Right lobe of liver (tissue), 6 donors: Measurements from ENCODE around the gene UBE2Q2. TPM values are rescaled to one million over a fixed set of nuclear protein-coding genes. Genes with fewer than 3 reads are reported as not detected.
"Not testable (repeated sequence)": the region's sequence is repeated elsewhere in the genome, so short reads cannot be mapped to it uniquely, and the experiment has no call there.

Experiments used
- ATAC-seq, 4 donors: fragments of 200-7000 bp; cut with Tn5 transposase; one replicate each; pipeline ENCODE4 v1.9.1; 2020; ENCODE audit warnings: mild to moderate bottlenecking in 4 of 4, moderate library complexity in 4 of 4
- DNase-seq, 3 donors: peaks; one replicate each; pipeline ENCODE4 v3.0.0-alpha.2; 2020
- H3K27ac ChIP-seq, 3 donors: fragments of 200-600 bp; one replicate each; pipeline ENCODE4 v1.8.0; 2022
- H3K27me3 ChIP-seq, 2 donors: fragments of 200-600 bp; one replicate each; pipeline ENCODE4 v1.8.0; 2022
- H3K36me3 ChIP-seq, 4 donors: fragments of 200-600 bp; sonication (generic) in 1 of 4; one replicate each; pipeline versions ENCODE4 v1.5.1 to v1.8.0; 2017 to 2022; ENCODE audit warnings: control low read depth in 1 of 4
- H3K4me1 ChIP-seq, 4 donors: fragments of 200-600 bp; sonication (generic) in 1 of 4; one replicate each; pipeline versions ENCODE4 v1.5.1 to v1.8.0; 2017 to 2022; ENCODE audit warnings: control low read depth in 1 of 4
- H3K4me3 ChIP-seq, 3 donors: fragments of 200-600 bp; one replicate each; pipeline ENCODE4 v1.8.0; 2022
- H3K9me3 ChIP-seq, 4 donors: fragments of 200-600 bp; sonication (generic) in 1 of 4; one replicate each; pipeline versions ENCODE4 v1.5.1 to v1.8.0; 2017 to 2022; ENCODE audit warnings: control low read depth in 1 of 4
- CTCF ChIP-seq, 4 donors: fragments of 200-600 bp in 3 of 4; fragments of 450-650 bp in 1 of 4; IDR thresholded peaks; one replicate each; pipeline versions ENCODE4 v1.5.1 to v1.8.0; 2016 to 2022; ENCODE audit warnings: antibody characterized with exemption in 4 of 4, mild to moderate bottlenecking in 2 of 4
- POLR2A ChIP-seq: fragments of 450-650 bp; IDR thresholded peaks from one replicate; pipeline ENCODE4 v1.6.1; 2017; ENCODE audit warnings: antibody characterized with exemption, mild to moderate bottlenecking
- WGBS: methylation state at CpG from one replicate; pipeline ENCODE4 v1.1.6; 2018; ENCODE audit warnings: low coverage, low lambda C conversion rate; ENCODE audit not compliant: insufficient coverage; ENCODE audit errors: missing lambda C conversion rate; 5-methylcytosine and 5-hydroxymethylcytosine counted together
- intact Hi-C, 2 donors: fragments of 100-400 bp; cut with DNase I; formaldehyde crosslinking; loops; one replicate each; pipeline versions ENCODE4 v1.11.2 to v1.14.1; 2022
- total RNA-seq, 6 experiments: library from RNA; depleted of rRNA in 2 of 6; stranded (reverse); fragments of >200 nt in 2 of 6; fragmentation: NEBNext Ultra II Directional in 3 of 6; extraction: Animal tissue kit (Norgen Biotek cat#: 25700) in 3 of 6; gene quantifications; one replicate each; pipeline versions ENCODE4 v1.1.0 to v1.2.4, GENCODE V29; 2016 to 2023
- donor health status: DM: no; HTN: yes; CAD: no.
- donor health status: DM: no; HTN: no; CAD: no.
- donor health status: DM: no; HTN: no; CAD: no.
- donor health status: DM: no; HTN: yes; CAD: no.
- donor health status: DM: no; HTN: yes; CAD: no.

The UBE2Q2 gene
- total RNA-seq, 6 experiments from 2014 or later, result 2.6 to 9.5 (median 4.6) TPM

- Histone ChIP-seq H3K4me3 (no peak overlapping the region), H3K36me3 (no peaks in the 10 kb centered on the region), H3K4me1 (no peaks in the 10 kb centered on the region), H3K27ac (no peak overlapping the region), H3K9me3 (no peaks in the 10 kb centered on the region), H3K27me3 (no peaks in the 10 kb centered on the region)
- no peak for ATAC-seq
- 62% methylated on average over 4 of the region's 4 CpGs for WGBS
- no peak for DNase-seq
- intact Hi-C loops, result no loop called here
- TF ChIP-seq CTCF (IDR thresholded peaks at IDR 0.05) (no peak), POLR2A (no peak)
Measured at GRCh38 chr15:75867449-75867848, 24.2 kb downstream of the UBE2Q2 start.

GRCh38 chr15:75868019-75868418, 24.8 kb downstream of the UBE2Q2 start:
- no peaks in the 10 kb centered on the region for H3K4me1 ChIP-seq
- no peak for TF ChIP-seq CTCF (IDR thresholded peaks at IDR 0.05)
- no peak for TF ChIP-seq POLR2A
- no peak for ATAC-seq
- no peak overlapping the region for H3K4me3 ChIP-seq
- no peak for DNase-seq
- no peak overlapping the region for H3K27ac ChIP-seq
- WGBS, result 85% methylated on average over 3 of the region's 3 CpGs
- H3K27me3 ChIP-seq, result no peaks in the 10 kb centered on the region
- intact Hi-C loops, result no loop called here
- H3K36me3 ChIP-seq, result no peaks in the 10 kb centered on the region
- no peaks in the 10 kb centered on the region for H3K9me3 ChIP-seq

- no peaks in the 10 kb centered on the region for H3K27me3 ChIP-seq
- no peak for ATAC-seq
- no peak for TF ChIP-seq CTCF (IDR thresholded peaks at IDR 0.05)
- TF ChIP-seq POLR2A, result no peak
- intact Hi-C loops, result no loop called here
- DNase-seq, result no peak
- no peaks in the 10 kb centered on the region for H3K4me1 ChIP-seq
- H3K4me3 ChIP-seq, result no peak overlapping the region
- H3K36me3 ChIP-seq, result no peaks in the 10 kb centered on the region
- no peak overlapping the region for H3K27ac ChIP-seq
- no peaks in the 10 kb centered on the region for H3K9me3 ChIP-seq
Measured at GRCh38 chr15:75869446-75869845, 26.2 kb downstream of the UBE2Q2 start.

GRCh38 chr15:75871589-75871988, 28.3 kb downstream of the UBE2Q2 start:
- H3K4me1 ChIP-seq, H3K27me3 ChIP-seq, intact Hi-C loops, H3K9me3 ChIP-seq, H3K36me3 ChIP-seq, H3K4me3 ChIP-seq, DNase-seq, ATAC-seq, H3K27ac ChIP-seq: not testable (repeated sequence)
- 75% methylated on average over 1 of the region's 1 CpG for WGBS

- intact Hi-C loops, result no loop called here
- no peaks in the 10 kb centered on the region for H3K36me3 ChIP-seq
- 79% methylated on average over 4 of the region's 4 CpGs for WGBS
- H3K4me3 ChIP-seq, result no peak overlapping the region
- no peaks in the 10 kb centered on the region for H3K9me3 ChIP-seq
- ATAC-seq (no peak), DNase-seq (no peak)
- no peak overlapping the region for H3K27ac ChIP-seq
- H3K27me3 ChIP-seq, result no peaks in the 10 kb centered on the region
- no peak for TF ChIP-seq POLR2A
- H3K4me1 ChIP-seq, result no peaks in the 10 kb centered on the region
Measured at GRCh38 chr15:75872403-75872990, 29.2 kb downstream of the UBE2Q2 start.

- TF ChIP-seq POLR2A (no peak), CTCF (IDR thresholded peaks at IDR 0.05) (no peak)
- Histone ChIP-seq H3K4me1 (peaks cover 0 to 8% (median 0%) of the 10 kb centered on the region in 4 donors), H3K27me3 (no peaks in the 10 kb centered on the region), H3K9me3 (no peaks in the 10 kb centered on the region), H3K36me3 (no peaks in the 10 kb centered on the region), H3K4me3 (no peak overlapping the region), H3K27ac (no peak overlapping the region)
- ATAC-seq (no peak), DNase-seq (no peak)
- 89% methylated on average over 1 of the region's 1 CpG for WGBS
- intact Hi-C loops, result no loop called here
Measured at GRCh38 chr15:75884041-75884440, 40.8 kb downstream of the UBE2Q2 start.
